DND-41 (cell line): ENCODE measurements around the gene PCDHGB6.

Experiments
- ATAC-seq: fragments of 200-7000 bp; cut with Tn5 transposase; 3 replicates; pipeline ENCODE4 v1.9.1; 2021; ENCODE audit warnings: low read depth; ENCODE audit not compliant: insufficient read depth
- DNase-seq: peaks from one replicate; pipeline ENCODE4 v3.0.0-alpha.2; 2020
- H2AFZ ChIP-seq: 2 replicates; pipeline ENCODE4 v1.6.0; 2012; ENCODE audit warnings: low read depth, low read length
- H3K27ac ChIP-seq: 2 replicates; pipeline ENCODE4 v1.5.1; 2012; ENCODE audit warnings: low read length, inconsistent platforms
- H3K27me3 ChIP-seq: fragments of 200-600 bp; sonication (generic); 2 replicates; pipeline ENCODE4 v1.6.0; 2012; ENCODE audit warnings: low read length, mild to moderate bottlenecking, inconsistent platforms; ENCODE audit not compliant: insufficient read depth, poor library complexity
- H3K36me3 ChIP-seq: 2 replicates; pipeline ENCODE4 v1.5.1; 2012; ENCODE audit warnings: low read length, inconsistent platforms; ENCODE audit not compliant: insufficient read depth
- H3K4me1 ChIP-seq: 2 replicates; pipeline ENCODE4 v1.5.1; 2012; ENCODE audit warnings: mild to moderate bottlenecking, low read length; ENCODE audit not compliant: insufficient read depth
- H3K4me2 ChIP-seq: 2 replicates; pipeline ENCODE4 v1.6.0; 2012; ENCODE audit warnings: mild to moderate bottlenecking, moderate library complexity, low read length, inconsistent platforms; ENCODE audit not compliant: insufficient read depth
- H3K4me3 ChIP-seq, 2 experiments: fragments of 200-600 bp in 1 of 2; shearing (Covaris generic) in 1 of 2; 2 replicates each; pipeline ENCODE4 v1.5.1; 2012 to 2016; ENCODE audit warnings: inconsistent platforms in 2 of 2, low read length in 2 of 2, mild to moderate bottlenecking in 2 of 2, low read depth in 1 of 2, moderate library complexity in 1 of 2
- H3K79me2 ChIP-seq: 2 replicates; pipeline ENCODE4 v1.6.0; 2012; ENCODE audit warnings: low read length, inconsistent platforms; ENCODE audit not compliant: insufficient read depth
- H3K9ac ChIP-seq: 2 replicates; pipeline ENCODE4 v1.6.0; 2012; ENCODE audit warnings: low read depth, mild to moderate bottlenecking, inconsistent platforms, low read length, moderate library complexity
- H3K9me3 ChIP-seq: 2 replicates; pipeline ENCODE4 v1.5.1; 2012; ENCODE audit warnings: low read length, moderate library complexity, mild to moderate bottlenecking, inconsistent platforms; ENCODE audit not compliant: insufficient read depth, severe bottlenecking
- H4K20me1 ChIP-seq: 2 replicates; pipeline ENCODE4 v1.6.0; 2012; ENCODE audit warnings: low read length; ENCODE audit not compliant: insufficient read depth
- CTCF ChIP-seq: IDR thresholded peaks from 2 replicates; pipeline ENCODE4 v1.5.1; 2012; ENCODE audit warnings: borderline replicate concordance, low read length, moderate library complexity, mild to moderate bottlenecking; ENCODE audit not compliant: poor library complexity, severe bottlenecking; ENCODE audit errors: extremely low read depth
- EZH2 ChIP-seq: IDR thresholded peaks from 3 replicates; pipeline ENCODE4 v1.6.1; 2012; ENCODE audit warnings: borderline replicate concordance, low read depth, mild to moderate bottlenecking, moderate library complexity, low read length, inconsistent platforms; ENCODE audit not compliant: severe bottlenecking

PCDHGB6 gene

GRCh38 chr5:141434006-141434405, 26.2 kb downstream of the PCDHGB6 start:
- no peaks in the 10 kb centered on the region for H3K79me2 ChIP-seq
- no peaks in the 10 kb centered on the region for H3K9me3 ChIP-seq
- H2AFZ ChIP-seq: no peak overlapping the region
- H3K27ac ChIP-seq: no peak overlapping the region
- no peak overlapping the region for H3K4me3 ChIP-seq
- H3K4me2 ChIP-seq: no peak overlapping the region
- no peak for DNase-seq
- no peaks in the 10 kb centered on the region for H4K20me1 ChIP-seq
- no peak overlapping the region for H3K9ac ChIP-seq
- TF ChIP-seq EZH2: no peak
- no peak for TF ChIP-seq CTCF
- H3K27me3 ChIP-seq: peaks cover 3% of the 10 kb centered on the region
- ATAC-seq: no peak
- H3K36me3 ChIP-seq: no peaks in the 10 kb centered on the region
- H3K4me1 ChIP-seq: no peaks in the 10 kb centered on the region

GRCh38 chr5:141437221-141437620, 29.4 kb downstream of the PCDHGB6 start:
- Histone ChIP-seq H3K9ac (no peak overlapping the region), H3K27me3 (peaks cover 3% of the 10 kb centered on the region), H2AFZ (no peak overlapping the region), H3K4me3 (no peak overlapping the region), H3K9me3 (no peaks in the 10 kb centered on the region), H3K27ac (no peak overlapping the region), H3K36me3 (no peaks in the 10 kb centered on the region), H3K79me2 (no peaks in the 10 kb centered on the region), H3K4me1 (no peaks in the 10 kb centered on the region), H3K4me2 (no peak overlapping the region), H4K20me1 (no peaks in the 10 kb centered on the region)
- no peak for TF ChIP-seq EZH2
- no peak for TF ChIP-seq CTCF
- no peak for ATAC-seq
- no peak for DNase-seq

GRCh38 chr5:141439411-141440141, 31.8 kb downstream of the PCDHGB6 start:
- H3K4me3 ChIP-seq: no peak overlapping the region
- H2AFZ ChIP-seq: no peak overlapping the region
- peaks cover 3% of the 10 kb centered on the region for H3K27me3 ChIP-seq
- TF ChIP-seq EZH2 (no peak), CTCF (no peak)
- H3K36me3 ChIP-seq: no peaks in the 10 kb centered on the region
- DNase-seq (no peak), ATAC-seq (no peak)
- H3K9me3 ChIP-seq: no peaks in the 10 kb centered on the region
- H4K20me1 ChIP-seq: no peaks in the 10 kb centered on the region
- H3K9ac ChIP-seq: no peak overlapping the region
- H3K4me1 ChIP-seq: no peaks in the 10 kb centered on the region
- H3K79me2 ChIP-seq: no peaks in the 10 kb centered on the region
- H3K27ac ChIP-seq: no peak overlapping the region
- H3K4me2 ChIP-seq: no peak overlapping the region
